EH (cell line): ENCODE data around the gene CFAP206.
"Not testable (repeated sequence)": the region's sequence is repeated elsewhere in the genome, so short reads cannot be mapped to it uniquely, and the experiment has no call there.

Source experiments
- DNase-seq: peaks from one replicate; pipeline ENCODE4 v3.0.0-alpha.2; 2015; ENCODE audit warnings: low read depth

CFAP206 gene

GRCh38 chr6:87421576-87421975 is 13.8 kb downstream of the CFAP206 start:
- DNase-seq = no peak

GRCh38 chr6:87426789-87427188 is 19.0 kb downstream of the CFAP206 start:
- no peak for DNase-seq

- no peak for DNase-seq
Observed at GRCh38 chr6:87430499-87430898, 22.7 kb downstream of the CFAP206 start.

- peak; percentile 6 for DNase-seq
Observed at GRCh38 chr6:87431263-87431662, 23.5 kb downstream of the CFAP206 start.

- DNase-seq = peak; percentile 76
Observed at GRCh38 chr6:87436435-87436834, 28.7 kb downstream of the CFAP206 start.

GRCh38 chr6:87441711-87442110 is 33.9 kb downstream of the CFAP206 start:
- no peak for DNase-seq

- DNase-seq = peak; percentile 32
Observed at GRCh38 chr6:87444362-87444761, 36.6 kb downstream of the CFAP206 start.

GRCh38 chr6:87465051-87465450 is 57.3 kb downstream of the CFAP206 start:
- peak; percentile 8 for DNase-seq

GRCh38 chr6:87472525-87473418 is 65.0 kb downstream of the CFAP206 start, which contains the start of gene SLC35A1:
TSS of gene SLC35A1 (plus strand) at chr6:87472974. CDS start at chr6:87473004, 30 bp downstream.
- peak; percentile 77 for DNase-seq

GRCh38 chr6:87473419-87473903 is 65.7 kb downstream of the CFAP206 start:
- DNase-seq = peak; percentile 43

- no peak for DNase-seq
Observed at GRCh38 chr6:87481931-87482330, 74.2 kb downstream of the CFAP206 start.

- no peak for DNase-seq
Observed at GRCh38 chr6:87482366-87482765, 74.6 kb downstream of the CFAP206 start.

GRCh38 chr6:87483929-87484328 is 76.2 kb downstream of the CFAP206 start:
- peak; percentile 77 for DNase-seq

- DNase-seq = no peak
Observed at GRCh38 chr6:87484491-87484890, 76.7 kb downstream of the CFAP206 start.

- DNase-seq = peak; percentile 34
Observed at GRCh38 chr6:87487555-87487954, 79.8 kb downstream of the CFAP206 start.

GRCh38 chr6:87489326-87489725 is 81.6 kb downstream of the CFAP206 start:
- DNase-seq = not testable (repeated sequence)

- no peak for DNase-seq
Observed at GRCh38 chr6:87494761-87495422, 87.1 kb downstream of the CFAP206 start.

GRCh38 chr6:87498048-87498447 is 90.3 kb downstream of the CFAP206 start:
- no peak for DNase-seq

- no peak for DNase-seq
Observed at GRCh38 chr6:87501809-87502572, 94.2 kb downstream of the CFAP206 start.

GRCh38 chr6:87504441-87504840 is 96.7 kb downstream of the CFAP206 start:
- DNase-seq = peak; percentile 18
